GM19043 (cell line): ENCODE data around the gene SCAPER.
"Not testable (repeated sequence)": the region's sequence is repeated elsewhere in the genome, so short reads cannot be mapped to it uniquely, and the experiment has no call there.

Experiments
- ATAC-seq: cut with Tn5 transposase; IDR thresholded peaks from one replicate; pipeline ENCODE4 v1.9.1; 2021; ENCODE audit warnings: low read depth; ENCODE audit not compliant: unreplicated experiment

Gene SCAPER

DNA sequence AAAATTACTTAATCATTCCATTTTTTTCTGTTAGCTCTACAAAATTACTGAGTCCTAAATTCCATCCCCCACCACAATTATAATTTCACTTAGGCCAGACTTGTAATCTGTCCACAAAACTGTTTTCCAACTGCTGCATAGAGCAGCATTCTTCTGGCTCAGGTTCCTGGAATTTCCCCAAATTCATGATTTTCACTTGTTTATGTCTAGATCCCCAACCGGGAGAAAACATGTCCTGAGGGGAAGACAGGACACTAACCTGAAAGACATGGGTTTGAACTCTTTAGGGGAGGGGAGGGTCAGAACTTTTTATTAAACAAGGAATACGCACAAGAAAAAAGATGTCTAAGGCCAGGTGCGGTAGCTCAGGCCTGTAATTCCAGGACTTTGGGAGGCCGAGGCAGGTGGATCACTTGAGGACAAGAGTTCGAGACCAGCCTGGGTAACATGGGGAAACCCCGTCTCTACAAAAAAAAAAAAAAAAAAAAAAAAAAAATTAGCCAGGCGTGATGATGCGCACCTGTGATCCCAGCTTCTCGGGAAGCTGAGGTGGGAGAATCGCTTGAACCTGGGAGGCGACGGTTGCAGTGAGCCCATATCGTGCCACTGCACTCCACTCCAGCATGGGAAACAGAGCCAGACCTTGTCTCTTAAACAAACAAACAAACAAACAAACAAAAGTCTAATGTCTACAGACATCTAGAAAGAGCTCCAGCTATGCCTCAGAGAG, 595.4 kb downstream of the SCAPER start:
- no peak for ATAC-seq

DNA sequence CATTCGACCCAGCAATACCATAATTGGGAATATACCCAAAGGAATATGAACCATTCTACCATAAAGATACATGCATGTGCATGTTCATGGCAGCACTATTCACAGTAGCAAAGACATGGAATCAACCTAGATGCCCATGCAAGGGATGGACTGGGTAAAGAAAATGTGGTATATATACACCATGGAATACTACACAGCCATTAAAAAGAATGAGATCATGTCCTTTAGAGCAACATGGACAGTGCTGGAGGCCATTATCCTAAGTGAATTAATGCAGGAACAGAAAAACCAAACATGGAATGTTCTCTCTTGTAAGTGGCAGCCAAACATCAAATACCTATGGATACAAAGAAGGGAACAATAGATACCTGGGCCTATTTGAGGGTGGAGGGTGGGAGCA, 601.2 kb downstream of the SCAPER start:
- ATAC-seq, result no peak

DNA sequence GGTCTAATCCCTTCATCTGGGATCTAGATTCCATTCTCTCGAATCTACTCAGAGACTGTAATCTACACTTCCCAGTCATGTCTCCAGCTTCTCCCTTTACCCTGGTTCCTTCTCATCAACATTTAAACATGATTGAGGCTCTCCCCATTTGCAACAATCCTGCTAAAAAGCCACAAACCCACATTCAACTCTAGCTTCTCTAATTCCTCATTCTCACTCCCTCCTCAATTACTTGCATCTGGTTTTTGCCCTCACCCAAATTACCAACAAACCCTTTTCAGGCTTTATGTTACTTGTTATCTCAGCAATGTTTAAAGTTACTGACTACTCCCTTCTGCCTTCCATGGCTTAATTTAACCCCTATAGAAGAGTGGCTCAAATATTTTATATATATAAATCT, 605.4 kb downstream of the SCAPER start:
- ATAC-seq, result no peak

DNA sequence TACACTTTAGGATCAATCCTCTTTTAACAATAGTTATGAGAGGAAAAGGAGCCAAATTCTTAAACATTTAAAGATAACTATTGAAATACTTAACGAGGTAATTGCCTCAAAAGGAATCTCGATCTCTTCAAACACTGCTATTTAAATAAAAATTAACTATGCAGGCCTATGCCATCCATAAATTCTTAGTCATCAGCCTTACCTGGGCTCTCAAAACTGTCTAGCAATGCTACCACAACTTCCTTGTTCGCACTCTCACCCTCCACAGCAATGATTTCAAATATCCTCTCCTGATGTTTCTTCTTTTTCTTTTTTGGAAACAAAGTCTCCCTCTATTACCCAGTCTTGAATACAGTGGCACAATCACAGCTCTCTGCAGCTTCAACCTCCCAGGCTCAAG, 606.2 kb downstream of the SCAPER start:
- ATAC-seq, result no peak

DNA sequence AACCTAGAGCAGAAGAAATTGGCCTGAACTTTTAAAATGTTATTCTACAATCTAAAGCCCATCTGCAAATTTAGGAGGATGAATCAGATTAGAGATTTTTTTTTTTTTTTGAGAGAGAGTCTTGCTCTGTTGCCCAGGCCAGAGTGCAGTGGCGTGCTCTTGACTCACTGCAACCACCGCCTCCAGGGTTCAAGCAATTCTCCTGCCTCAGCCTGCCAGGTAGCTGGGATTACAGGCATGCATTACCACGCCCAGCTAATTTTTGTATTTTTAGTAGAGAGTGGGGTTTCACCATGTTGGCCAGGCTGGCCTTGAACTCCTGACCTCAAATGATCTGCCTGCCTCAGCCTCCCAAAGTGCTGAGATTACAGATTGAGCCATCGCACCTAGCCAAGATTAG, 607.2 kb downstream of the SCAPER start:
- not testable (repeated sequence) for ATAC-seq
